Measurements from ENCODE around the gene ARL5B. TPM values are rescaled to one million over a fixed set of nuclear protein-coding genes. Genes with fewer than 3 reads are reported as not detected.

ARL5B gene
- total RNA-seq, 1 donor from 2014 or later, result 14.8 TPM

DNA sequence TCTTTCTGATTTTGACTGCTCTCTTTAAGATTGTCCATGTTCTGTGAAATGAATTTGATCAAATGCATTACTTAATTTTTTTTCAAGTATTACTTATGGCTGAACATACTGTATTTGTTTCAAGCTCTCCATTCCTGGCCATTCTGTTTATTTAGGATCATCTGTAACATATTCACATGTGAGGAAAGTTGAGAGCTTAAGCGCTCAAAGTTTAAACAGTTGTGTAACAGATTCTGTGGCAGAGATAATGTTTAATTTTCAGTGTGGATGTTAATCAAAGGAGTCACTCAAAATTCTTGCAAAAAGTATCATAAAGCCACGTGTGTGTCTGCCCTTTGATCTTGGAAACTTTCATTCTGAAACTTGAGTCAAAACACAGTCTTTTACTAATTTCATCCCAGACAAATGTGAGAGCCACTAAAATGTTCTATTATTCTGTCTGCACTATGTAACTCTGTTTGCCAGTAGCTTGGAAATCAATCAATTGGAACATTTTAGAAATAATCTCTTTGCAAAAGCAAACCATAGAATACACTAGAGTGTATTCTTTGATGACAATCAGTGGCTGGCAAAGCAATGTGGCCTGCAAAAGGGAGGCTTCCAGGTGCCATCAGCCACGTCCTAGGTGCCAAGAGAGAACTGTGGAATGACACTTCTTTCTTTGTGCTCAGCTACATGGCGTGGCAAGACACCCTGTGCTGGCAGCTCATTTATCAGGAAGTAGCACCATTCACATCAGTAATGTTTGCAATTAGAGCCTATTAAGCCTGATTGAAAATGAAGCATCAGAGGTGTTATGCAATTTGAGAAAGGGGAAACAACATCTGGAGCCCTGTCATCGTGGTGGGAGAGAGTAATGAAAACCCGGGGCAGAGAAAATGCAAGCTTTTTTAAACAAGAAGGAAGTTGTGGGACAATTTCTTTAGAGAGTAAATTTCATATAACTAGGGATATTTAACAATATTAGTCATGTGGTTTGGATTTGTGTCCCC, 40.9 kb downstream of the ARL5B start:
- no peak for DNase-seq (ENCODE audit: low read depth in 2 of 2)

GRCh38 chr10:18703521-18703920, 44.3 kb downstream of the ARL5B start:
- no peak for DNase-seq (ENCODE audit: low read depth in 2 of 2)

DNA sequence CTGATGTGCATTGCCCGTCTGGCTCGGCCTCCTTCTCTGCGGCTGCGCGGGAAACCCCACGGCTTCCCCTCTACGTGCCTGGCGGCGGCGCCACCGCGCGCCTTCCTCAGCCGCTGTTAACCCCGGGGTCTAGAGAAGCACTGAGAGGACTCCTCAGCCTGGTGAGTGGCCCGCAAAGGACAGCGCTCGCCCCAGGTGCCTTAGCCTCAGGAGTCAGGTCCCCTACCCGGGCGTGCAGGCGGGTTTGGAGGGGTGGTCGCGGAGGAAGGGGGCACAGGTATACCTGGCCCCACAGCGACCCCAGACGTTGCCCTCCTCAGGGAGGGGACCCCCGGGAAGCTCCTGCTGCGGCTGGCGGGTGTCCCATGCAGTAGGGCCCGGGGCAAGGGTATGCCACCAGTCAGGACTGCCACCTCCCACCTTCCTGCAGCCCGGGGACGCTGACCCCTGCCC, 51.0 kb downstream of the ARL5B start:
- no peak for DNase-seq (ENCODE audit: low read depth in 2 of 2)

GRCh38 chr10:18713077-18713476, 53.8 kb downstream of the ARL5B start:
- no peak for DNase-seq (ENCODE audit: low read depth in 2 of 2)

DNA sequence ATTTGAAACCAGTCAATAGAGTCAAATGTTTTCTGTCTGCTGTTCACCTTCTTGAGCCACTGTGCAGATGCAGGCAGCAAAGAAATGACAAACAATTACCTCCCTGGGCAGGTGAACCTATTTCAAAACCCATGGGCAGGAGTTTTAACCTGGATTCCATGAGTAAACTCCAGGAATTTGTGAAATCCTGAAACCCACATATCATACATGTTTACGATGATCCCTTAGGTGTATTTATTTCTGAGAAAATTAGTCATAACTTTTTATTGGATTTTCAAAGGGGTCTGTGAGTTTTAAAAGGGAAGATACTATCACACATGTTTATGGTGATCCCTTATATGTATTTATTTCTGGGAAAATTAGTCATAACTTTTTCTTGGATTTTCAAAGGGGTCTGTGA, 59.8 kb downstream of the ARL5B start:
- DNase-seq (ENCODE audit: low read depth in 2 of 2), result no peak

DNA sequence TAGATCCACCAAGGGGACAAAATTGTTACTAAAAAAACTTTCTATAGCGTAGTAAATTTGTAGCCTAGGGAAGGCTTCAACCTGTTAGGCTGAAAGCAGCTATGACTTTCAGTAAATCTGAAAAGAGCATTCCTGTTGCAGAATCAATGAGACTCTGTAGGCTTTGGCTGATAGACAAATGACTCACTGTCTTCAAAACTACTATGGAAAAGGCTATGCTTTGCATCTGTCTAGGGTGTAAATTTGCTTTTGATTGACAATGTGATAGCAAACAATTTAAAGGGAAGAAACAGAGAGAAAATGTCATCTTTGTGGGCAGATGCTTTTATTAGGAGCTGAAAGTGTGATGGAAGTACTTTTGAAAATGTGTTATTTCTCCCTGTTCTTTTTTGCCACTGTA, 60.6 kb downstream of the ARL5B start:
- no peak for DNase-seq (ENCODE audit: low read depth in 2 of 2)

- DNase-seq (ENCODE audit: low read depth in 2 of 2), result no peak
Measured at GRCh38 chr10:18721067-18721466, 61.8 kb downstream of the ARL5B start.

DNA sequence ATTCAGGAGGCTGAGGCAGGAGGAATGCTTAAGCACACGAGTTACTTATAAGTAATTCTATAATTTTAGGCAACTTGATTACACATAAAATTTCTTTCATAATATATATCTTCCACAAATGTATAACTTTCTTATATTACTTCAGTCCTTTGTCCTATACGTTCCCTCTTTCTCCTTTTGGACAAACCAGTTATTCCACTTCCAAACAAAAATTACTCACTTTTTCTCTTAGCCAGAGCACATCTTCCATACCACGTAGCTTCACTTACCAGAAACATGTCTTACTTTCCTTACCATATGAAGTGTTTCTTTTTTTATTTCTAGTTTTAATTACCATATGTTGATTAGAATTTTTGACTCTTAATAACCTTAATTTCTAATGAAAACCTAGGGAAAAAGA, 64.6 kb downstream of the ARL5B start:
- no peak for DNase-seq (ENCODE audit: low read depth in 2 of 2)

Other genes starting within 250 kb of the ARL5B start
- gene NSUN6, start 7.8 kb upstream of the ARL5B start, total RNA-seq, result 3.3 and 3.5 TPM in 2 replicates